GM18526 (cell line): ENCODE data around the gene BZW2.

Experiments used
- POLR2A ChIP-seq: IDR thresholded peaks from 3 replicates; pipeline ENCODE4 v1.6.1; 2011; ENCODE audit not compliant: insufficient read length; ENCODE audit errors: extremely low read depth

BZW2 gene

DNA sequence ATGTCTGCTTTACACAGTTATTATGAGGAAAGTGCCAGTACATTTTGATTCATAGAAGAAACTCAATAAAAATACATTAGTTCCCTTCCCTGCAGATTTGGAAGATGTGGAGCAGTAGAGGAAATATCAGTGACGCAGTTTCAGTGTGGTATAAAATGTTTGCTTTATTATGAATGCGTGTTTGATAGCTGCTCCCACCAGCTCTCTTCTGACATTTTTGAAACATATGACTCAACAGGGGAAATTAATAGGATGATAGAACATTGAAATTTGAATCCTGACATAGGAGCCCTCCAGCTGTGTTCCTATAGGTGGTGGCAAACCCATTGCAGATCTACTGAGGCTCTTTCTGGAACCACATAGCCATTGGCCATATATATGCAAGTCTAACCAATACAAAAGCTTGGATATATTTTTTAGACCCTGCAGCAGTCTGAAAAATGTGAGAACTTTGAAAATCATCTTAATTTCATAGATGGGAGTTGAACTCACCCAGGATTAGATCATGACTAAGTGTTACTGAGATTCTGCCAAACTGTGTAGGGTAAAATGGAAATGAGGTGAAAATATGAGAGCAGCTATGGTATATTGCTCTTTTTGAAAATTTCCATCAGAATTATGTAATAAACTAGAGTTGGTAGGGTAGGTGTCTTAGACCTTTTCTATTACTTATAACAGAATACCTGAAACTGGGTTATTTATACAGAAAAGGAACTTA lies 47.8 kb downstream of the BZW2 start:
- no peak for TF ChIP-seq POLR2A

DNA sequence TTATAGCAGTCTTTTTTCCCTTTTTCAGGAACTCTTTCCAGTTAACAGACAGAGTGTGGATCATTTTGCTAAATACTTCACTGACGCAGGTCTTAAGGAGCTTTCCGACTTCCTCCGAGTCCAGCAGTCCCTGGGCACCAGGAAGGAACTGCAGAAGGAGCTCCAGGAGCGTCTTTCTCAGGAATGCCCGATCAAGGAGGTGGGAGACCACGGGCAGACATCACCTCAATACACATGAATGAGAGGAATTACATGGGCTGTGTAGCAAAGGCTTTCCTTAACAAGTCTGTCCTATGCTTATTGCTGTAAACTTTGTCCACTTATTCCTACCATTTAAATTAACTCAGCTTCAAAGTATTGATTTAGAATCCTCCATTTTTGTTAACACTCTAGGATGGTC lies 48.8 kb downstream of the BZW2 start:
- TF ChIP-seq POLR2A, result no peak

DNA sequence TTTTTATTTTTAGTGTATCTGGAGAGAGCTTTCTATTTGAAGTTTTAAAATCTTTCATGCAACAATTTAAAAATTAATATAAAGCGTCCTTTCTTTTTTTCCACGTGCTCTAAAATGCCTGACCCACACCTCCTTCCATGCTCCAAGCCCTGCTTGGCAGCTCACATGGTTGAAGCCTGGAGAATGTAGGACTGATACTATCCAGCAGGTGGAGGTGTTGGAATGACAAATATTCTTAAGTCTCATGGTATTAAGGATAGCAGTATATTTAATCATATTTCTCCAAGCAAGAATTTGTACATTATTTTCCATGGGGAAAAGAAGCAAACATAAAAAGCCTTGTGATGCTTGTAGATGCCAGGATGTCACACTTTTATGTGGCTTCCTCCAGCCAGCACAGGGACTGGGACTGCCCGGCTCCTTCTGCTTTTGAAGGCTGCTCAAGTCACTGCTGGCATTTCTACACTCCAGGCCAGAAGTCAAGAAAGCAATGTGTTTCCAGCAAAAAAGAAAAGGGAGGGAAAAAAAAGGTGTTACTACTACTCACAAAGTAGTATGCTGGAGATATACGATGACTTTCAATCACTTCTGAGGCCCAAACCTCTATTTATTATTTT lies 49.7 kb downstream of the BZW2 start:
- no peak for TF ChIP-seq POLR2A

DNA sequence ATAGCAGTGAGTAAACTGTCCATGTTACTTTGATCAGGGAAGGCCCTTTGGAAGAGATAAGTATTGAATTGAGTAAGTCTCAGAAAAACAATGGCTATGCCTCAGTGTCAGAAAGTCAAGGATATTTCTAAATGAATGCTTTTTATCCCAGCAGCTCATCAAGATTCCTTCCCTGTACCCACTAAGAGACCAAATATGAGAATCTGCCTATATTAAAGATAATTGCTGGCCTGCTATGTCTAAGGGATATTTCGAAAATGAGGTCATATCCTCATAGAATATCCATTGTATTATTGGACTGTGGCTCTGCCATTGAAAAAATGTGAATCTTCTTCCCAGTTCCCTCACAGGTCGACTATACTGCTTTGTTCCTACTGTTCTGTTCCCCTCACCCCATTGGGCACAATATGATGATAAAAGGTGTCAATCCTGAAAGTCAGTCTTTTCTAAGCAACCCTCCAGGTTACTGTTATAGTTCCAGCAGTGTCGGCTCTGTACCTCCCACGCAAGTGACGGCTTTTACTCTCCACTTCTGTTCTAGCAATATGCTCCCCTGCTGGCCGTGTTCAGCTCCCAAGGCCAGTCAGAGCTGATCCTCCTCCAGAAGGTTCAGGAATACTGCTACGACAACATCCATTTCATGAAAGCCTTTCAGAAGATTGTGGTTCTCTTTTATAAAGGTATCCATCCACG lies 51.7 kb downstream of the BZW2 start:
- TF ChIP-seq POLR2A, result no peak

DNA sequence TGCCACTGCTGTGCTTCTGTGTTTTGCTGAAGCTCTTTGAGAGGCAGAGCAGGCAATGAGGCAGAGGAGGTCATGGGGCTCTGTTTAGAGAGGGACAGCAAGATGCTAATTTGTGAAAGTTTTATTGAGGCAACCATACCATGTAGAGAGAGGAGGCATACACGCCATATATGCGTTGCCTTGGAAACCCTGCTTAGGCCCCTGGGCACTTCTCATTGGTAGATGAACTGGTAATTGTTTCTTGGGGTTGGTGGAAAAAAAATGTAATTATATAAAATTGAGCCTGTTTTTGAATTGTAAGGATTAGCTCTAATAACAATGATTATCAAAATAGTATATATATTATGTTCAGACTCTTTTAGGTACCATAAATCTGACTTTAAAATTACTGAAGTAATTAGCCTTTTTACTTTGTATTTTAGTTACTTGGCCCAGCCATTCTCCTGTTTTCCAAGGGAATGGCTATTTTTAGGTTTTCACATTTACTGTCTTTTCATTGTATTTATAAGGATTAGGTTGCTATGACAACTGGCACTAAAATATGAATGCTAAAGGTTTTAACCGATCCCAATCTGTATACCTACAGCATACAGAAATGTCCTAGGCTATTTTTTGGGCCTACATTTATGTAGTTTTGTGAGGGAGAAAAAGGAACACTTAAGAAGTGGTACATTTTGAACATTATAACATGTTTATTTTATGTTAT lies 52.4 kb downstream of the BZW2 start:
- TF ChIP-seq POLR2A, result no peak

DNA sequence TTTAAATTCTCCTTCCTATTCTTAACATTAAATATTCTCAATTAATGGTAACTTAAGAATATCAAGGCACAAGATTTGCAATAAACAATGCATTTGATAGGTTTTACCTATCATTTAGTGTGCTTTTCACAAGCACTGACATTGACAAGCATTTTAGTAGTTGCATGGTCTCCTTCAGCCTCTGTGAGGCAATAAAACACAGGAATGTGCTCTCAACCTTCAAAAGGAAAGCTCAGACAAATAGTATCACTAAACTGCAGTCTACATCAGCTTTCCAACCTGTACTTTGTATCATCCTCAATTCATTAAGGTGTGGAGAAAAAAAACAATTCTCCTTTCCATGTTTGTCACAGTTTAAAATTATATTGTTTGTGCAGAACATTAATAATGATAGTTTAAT lies 56.5 kb downstream of the BZW2 start:
- TF ChIP-seq POLR2A, result no peak

DNA sequence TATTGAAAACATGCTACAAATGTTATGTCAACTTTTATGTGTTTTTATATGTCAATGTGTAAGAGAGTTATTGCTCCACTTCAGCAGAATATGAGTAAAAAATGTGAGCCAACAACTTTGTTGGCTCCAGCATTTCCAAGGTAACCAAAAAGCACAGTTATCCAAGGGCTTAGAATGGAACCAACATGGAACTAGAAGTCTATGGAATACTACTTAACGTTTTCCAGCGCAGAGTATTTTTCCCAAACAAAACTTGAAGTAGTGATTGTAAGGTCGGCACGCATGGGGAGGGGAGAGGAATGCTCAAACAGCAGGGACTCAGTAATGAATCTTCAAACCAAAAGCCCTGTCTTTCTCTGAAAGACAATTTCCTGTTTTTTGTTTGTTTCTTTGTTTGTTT lies 62.5 kb downstream of the BZW2 start:
- TF ChIP-seq POLR2A, result no peak

DNA sequence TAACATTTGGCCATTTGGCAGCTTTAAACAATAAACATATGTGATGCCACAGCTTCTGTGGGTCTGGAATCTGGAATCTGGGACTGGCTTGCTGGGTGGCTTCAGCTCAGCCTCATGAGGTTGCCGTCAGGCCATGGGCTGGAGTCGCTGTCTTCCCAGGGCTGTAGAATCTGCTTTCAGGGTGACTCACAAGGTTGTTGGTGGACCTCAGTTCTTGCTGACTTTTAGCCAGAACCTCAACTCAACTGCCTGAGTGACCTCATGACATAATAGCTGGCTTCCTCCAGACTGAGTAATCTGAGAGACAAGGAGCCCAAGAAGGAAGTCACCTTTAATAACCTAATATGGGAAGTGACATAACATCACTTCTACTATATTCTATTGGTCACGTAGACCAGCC lies 63.0 kb downstream of the BZW2 start:
- TF ChIP-seq POLR2A, result no peak

DNA sequence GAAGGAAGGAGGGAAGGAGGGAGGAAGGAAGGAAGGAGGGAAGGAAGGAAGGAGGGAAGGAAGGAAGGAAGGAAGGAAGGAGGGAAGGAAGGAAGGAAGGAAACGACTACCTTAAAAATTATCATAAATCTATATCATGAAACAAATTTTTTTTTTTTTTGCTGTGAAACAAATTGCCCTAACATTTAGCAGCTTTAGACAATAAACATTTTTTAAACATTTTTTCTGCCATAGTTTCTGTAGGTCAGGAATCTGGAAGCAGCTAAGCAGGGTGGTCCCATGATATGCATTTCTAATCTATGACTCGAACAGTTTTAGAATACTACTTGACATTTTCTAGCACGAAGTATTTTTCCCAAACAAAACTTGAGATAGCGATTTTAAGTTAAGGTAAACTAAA lies 64.7 kb downstream of the BZW2 start:
- no peak for TF ChIP-seq POLR2A

DNA sequence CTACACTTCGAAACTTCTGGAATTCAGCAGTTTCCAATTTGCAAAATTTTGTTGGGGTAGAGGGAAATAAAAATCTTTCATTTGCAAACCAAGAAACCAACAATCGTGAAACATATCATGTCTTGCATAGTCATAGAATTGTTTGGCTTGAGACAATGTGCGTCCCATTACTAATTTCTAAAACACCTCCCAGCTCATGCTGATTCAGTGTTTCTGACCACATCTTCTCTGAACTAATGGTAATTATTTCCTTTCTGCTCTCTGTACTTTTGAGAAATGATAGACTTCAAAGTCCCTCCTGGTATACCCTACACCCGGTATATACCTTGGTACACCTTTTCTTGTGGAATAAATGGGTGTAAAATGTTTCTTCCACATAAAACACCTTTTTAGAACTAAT lies 65.7 kb downstream of the BZW2 start:
- TF ChIP-seq POLR2A, result no peak

DNA sequence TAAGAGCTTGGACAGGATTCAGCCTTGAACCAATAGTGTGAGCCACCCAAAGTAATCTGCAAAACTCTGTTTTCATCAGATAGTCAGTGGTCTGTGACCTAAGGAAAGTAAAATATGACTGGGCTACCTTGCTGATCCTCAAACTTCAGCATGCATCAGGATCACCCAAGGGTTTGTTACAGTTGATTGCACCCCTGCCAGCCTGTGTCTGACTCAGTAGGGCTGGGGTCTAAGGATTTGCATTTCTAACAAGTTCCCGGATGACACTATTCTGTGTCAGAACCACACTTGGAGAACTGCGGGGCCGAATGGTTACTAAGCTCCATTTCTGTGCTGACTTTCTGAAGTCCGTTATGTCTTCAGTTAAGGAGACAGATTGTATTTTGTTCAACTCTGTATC lies 66.9 kb downstream of the BZW2 start:
- no peak for TF ChIP-seq POLR2A

DNA sequence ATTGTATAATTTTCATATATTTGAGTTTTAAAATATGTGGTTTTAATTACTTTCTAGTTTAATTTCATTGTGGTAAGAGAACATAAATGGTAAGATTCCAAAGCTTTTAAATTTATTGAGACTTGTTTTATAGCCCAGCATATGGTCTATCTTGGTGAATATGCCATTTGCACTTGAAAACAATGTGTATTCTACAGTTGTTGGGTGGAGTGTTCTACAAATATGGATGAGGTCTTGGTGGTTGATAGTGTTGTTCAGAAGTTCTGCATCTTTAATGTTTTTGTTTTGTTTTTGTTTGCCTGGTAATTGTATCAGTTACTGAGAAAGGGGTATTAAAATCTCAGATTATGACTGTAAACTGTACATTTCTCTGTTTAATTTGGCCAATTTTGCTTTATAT lies 69.9 kb downstream of the BZW2 start:
- no peak for TF ChIP-seq POLR2A

DNA sequence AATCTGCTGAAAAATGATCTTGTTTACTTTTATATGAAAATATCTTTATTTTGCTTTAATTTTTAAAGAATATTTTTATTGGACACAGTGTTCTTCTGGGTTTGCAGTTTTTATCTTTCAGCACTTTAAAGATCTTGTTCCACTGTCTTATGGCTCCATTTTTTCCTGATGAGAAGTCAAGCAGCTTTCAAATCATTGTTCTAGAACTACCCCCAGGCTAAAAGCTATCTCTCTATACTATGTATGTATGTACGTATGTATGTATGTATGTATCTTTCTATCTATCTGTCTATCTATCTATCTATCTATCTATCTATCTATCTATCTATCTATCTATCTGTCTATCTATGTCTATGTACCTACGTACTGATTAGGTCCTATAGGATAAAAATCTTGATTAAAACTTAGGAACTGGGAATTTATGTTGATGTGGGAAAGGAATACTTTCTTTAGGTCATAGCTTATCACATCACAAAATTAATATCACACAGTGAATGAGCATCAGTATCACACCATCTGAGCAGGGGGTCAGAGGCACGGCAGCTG lies 72.2 kb downstream of the BZW2 start:
- TF ChIP-seq POLR2A, result no peak

DNA sequence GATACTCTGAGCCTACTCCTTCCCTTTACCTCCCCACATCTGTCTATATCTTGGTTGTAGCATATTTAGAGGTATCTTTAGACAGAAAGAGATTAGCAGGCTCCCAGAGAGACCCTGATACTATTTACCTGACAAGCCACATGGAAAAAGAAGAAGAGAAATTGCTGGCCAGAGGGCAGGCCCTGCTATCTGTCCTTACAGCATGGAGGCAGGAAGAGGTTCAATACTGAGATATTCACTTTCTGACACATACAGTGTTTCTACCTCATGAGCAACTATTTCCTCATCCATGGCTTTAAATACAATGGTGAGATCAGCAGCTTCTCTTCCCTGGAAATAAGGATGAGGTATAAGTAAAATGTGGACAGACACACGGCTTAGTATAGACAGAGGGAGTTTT lies 73.7 kb downstream of the BZW2 start:
- no peak for TF ChIP-seq POLR2A

DNA sequence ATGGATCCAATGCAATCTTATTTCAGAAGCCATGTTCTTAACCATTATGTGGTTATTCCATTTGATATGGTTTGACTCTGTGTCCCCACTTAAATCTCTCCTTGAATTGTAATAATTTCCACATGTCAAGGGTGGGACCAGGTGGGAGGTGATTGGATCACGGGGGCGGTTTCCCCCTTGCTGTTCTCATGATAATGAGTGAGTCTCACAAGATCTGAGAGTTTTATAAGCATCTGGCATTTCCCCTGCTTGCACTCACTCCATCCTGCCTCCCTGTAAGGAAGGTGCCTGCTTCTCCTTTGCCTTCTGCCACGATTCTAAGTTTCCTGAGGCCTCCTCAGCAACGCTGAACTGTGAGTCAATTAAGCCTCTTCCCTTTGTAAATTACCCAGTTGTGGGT lies 75.6 kb downstream of the BZW2 start:
- TF ChIP-seq POLR2A, result no peak

DNA sequence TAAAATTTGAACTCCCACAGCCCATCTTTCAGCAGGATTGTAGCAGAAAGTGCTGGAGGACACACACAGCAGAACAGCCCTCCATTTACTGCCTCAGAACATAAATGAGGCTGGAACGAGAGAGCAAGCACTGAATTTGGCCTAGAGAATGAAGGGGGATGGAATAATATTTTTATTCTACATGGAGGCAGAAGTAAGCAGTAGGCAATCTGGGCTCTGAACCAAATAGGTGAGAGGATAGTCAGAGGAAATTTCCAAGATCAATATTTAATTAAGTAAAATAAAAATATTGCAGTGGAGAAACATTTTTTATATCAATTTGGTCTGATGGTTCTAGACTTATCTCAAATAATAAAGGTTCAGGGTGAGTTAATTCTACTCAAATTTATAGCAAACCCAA lies 78.4 kb downstream of the BZW2 start:
- TF ChIP-seq POLR2A, result no peak
